Fibroblast of lung (primary cell): ENCODE data around the gene ATAT1.

Experiments used
- CTCF ChIP-seq, 2 donors: IDR thresholded peaks in 1 of 2; conservative IDR thresholded peaks in 1 of 2; 1 replicate in 1 of 2; 2 replicates in 1 of 2; pipeline ENCODE4 v1.5.1; 2011 to 2012; ENCODE audit warnings: low read length in 2 of 2, control low read depth in 1 of 2, inconsistent platforms in 1 of 2, low read depth in 1 of 2, mild to moderate bottlenecking in 1 of 2
- EZH2 ChIP-seq: IDR thresholded peaks from 2 replicates; pipeline ENCODE4 v1.5.1; 2012; ENCODE audit warnings: low read length, control low read depth, mild to moderate bottlenecking; ENCODE audit errors: missing control alignments

- TF ChIP-seq CTCF (conservative IDR thresholded peaks at IDR 0.05 in 1 of 2, IDR thresholded peaks at IDR 0.05 in 1 of 2; ENCODE audit: low read depth in 1 of 2, low read length in 2 of 2) (no peak), EZH2 (no peak)
Measured at GRCh38 chr6:30612687-30613248, 13.9 kb upstream of the ATAT1 start.
